ENCODE results near the gene GPR173. TPM values are rescaled to one million over a fixed set of nuclear protein-coding genes. Genes with fewer than 3 reads are reported as not detected.

Gene GPR173
- total RNA-seq, 1 experiment from 2014 or later = not detected

DNA sequence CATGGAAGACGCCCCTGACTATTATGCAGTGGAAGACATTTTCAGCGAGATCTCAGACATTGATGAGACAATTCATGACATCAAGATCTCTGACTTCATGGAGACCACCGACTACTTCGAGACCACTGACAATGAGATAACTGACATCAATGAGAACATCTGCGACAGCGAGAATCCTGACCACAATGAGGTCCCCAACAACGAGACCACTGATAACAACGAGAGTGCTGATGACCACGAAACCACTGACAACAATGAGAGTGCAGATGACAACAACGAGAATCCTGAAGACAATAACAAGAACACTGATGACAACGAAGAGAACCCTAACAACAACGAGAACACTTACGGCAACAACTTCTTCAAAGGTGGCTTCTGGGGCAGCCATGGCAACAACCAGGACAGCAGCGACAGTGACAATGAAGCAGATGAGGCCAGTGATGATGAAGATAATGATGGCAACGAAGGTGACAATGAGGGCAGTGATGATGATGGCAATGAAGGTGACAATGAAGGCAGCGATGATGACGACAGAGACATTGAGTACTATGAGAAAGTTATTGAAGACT lies 37.2 kb downstream of the GPR173 start:
- in situ Hi-C loops (cut with HindIII; ENCODE audit: low sequenced_read_pairs) = no loop called here
- DNase-seq (ENCODE audit: low spot score) = no peak

DNA sequence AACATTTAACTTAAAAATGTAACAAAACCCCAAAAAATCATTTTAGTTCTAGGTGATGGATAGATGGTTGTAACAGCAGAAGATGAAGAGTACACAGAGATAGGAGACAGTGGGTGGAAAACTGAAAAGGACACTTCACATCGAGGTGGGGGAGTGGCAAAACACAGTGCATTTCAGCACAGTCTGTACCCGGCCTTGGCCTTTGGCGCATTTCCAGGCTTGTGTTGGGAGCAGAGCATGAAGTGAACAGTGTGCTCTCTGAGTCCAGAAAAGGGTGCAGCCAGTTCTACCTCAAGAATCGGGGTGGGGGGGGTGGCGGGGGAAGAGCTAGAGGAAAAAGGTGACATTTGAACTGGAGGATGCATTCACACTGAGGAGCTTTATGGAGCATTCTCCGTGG lies 37.9 kb downstream of the GPR173 start:
- in situ Hi-C loops (cut with HindIII; ENCODE audit: low sequenced_read_pairs) = no loop called here
- DNase-seq (ENCODE audit: low spot score) = peak; percentile 71

DNA sequence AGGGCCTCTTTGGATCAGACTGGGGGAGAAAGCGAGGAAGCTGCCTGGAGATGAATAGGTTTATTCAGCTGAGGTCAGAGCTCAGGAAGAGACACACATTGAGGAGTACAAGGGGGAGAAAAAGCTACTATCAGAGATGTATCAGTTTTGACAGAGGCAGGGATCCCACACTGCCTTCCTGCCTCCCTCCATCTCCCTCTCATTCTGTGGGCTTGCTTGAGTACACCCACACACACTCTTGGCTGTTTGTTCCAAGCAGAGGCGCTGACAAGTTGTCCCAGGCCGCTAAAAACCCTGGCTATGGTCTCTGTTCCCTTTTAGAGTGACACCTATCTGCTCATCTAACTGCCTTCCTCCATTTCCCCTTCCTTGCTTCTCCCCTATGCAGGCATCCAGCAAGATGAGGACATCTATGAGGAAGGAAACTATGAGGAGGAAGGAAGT lies 38.8 kb downstream of the GPR173 start:
- in situ Hi-C loops (cut with HindIII; ENCODE audit: low sequenced_read_pairs) = no loop called here
- DNase-seq (ENCODE audit: low spot score) = no peak

DNA sequence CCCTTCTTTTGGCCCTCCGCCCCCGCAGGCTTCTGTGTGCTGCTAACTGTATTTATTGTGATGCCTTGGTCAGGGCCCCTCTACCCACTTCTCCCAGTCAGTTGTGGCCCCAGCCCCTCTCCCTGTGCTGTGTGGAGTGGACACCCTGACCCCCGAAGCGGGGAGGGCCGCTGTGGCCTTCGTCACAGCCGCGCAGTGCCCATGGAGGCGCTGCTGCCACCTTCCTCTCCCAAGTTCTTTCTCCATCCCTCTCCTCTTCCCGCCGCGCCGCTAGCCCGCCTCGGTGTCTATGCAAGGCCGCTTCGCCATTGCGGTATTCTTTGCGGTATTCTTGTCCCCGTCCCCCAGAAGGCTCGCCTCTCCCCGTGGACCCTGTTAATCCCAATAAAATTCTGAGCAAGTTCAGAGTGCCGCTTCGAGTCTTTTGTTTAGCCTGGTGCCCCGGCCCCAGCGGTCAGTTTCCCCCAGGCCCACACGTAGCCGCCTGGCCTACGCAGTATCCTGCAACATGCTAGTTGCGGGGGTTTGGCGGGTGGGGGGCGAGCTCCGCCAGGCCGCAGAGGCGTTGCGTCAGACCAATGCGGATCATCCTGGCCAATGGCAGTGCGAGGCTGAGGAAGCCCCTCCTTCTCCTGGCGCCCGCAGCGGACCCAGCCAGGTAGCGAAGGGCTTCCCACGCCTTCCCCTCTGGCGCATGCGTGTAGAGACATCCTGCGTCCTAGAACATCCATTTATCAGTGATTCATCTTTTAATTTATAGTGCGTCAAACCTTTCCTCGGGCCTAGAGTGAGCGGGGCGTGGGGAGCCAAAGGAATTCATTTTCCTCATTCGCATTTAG lies 39.8 kb downstream of the GPR173 start:
- in situ Hi-C loops (cut with HindIII; ENCODE audit: low sequenced_read_pairs) = no loop called here
- peak; percentile 93 for DNase-seq (ENCODE audit: low spot score)

DNA sequence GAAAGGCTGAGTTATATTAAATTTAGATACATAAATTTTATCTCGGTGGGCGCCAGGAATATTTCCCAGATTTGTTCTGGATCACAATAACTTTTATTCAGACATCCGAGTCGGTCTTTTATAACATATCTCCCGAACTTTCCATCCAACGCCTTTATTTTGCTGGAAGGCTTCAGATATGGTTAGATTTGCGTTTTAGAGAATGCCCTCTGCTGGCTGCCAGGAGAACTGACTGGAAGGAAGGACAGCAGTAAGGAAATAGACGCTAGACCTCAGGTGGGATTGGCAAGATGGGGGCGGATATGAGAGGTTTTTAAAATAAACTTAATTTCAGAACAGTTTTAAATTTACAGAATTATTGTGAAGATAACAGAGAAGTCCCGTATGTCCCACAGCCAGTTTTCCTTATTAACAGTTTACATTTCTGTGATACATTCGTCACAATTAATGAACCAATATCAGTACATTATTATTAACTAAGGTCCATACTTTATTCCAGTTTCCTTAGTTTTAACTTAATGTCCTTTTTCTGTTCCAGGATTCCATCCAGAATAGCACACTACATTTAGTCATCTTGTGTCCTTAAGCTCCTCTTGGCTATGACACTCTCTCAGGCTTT lies 40.7 kb downstream of the GPR173 start:
- peak; percentile 84 for DNase-seq (ENCODE audit: low spot score)
- in situ Hi-C loops (cut with HindIII; ENCODE audit: low sequenced_read_pairs) = no loop called here

DNA sequence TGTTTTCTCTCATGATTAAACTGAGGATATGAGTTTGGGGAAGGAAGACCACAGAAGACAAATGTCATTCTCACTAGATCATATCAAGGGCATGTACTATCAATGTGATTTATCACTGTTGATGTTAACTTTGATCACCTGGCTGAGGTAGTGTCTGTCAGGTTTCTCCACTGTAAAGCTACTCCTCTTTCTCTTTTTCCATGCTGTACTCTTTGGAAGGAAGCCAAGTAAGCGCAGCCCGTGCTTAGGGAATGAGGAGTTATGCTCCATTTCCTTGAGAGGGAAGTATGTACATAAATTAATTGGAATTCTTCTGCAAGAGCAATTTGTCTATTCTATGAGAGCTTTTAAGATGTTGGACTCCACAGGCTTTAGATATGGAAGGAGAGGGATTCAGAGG lies 41.3 kb downstream of the GPR173 start:
- peak; percentile 1 for DNase-seq (ENCODE audit: low spot score)
- in situ Hi-C loops (cut with HindIII; ENCODE audit: low sequenced_read_pairs) = no loop called here

- in situ Hi-C loops (cut with HindIII; ENCODE audit: low sequenced_read_pairs) = no loop called here
- DNase-seq (ENCODE audit: low spot score) = no peak
Measured at GRCh38 chrX:53091354-53091753, 42.8 kb downstream of the GPR173 start.

- in situ Hi-C loops (cut with HindIII; ENCODE audit: low sequenced_read_pairs) = no loop called here
- DNase-seq (ENCODE audit: low spot score) = peak; percentile 80
Measured at GRCh38 chrX:53093177-53093655, 44.6 kb downstream of the GPR173 start.

- in situ Hi-C loops (cut with HindIII; ENCODE audit: low sequenced_read_pairs) = no loop called here
- DNase-seq (ENCODE audit: low spot score) = peak; percentile 96
Measured at GRCh38 chrX:53093748-53094581, 45.4 kb downstream of the GPR173 start, which contains the start of gene KANTR. Gene KANTR (plus strand): TSS chrX:53094142. CDS start chrX:53124273, 30,131 bp downstream.

DNA sequence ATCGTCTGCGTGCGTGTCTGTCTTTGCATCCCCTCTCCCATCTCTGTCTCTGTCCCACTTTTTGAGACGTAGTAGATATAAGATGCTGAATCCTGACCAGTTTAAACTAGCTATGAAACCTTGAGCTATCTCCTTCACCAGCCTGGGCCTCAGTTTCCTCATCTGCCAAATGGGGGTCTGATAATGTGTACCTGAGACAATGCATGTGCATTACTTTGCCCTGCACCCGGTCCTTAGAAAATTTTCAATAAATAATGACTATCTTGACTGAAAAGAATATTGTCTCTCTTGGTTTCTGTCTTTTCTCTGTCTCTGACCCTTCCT lies 46.0 kb downstream of the GPR173 start:
- DNase-seq (ENCODE audit: low spot score) = no peak
- in situ Hi-C loops (cut with HindIII; ENCODE audit: low sequenced_read_pairs) = no loop called here

GRCh38 chrX:53095796-53096195 lies 47.2 kb downstream of the GPR173 start:
- in situ Hi-C loops (cut with HindIII; ENCODE audit: low sequenced_read_pairs) = no loop called here
- DNase-seq (ENCODE audit: low spot score) = no peak

DNA sequence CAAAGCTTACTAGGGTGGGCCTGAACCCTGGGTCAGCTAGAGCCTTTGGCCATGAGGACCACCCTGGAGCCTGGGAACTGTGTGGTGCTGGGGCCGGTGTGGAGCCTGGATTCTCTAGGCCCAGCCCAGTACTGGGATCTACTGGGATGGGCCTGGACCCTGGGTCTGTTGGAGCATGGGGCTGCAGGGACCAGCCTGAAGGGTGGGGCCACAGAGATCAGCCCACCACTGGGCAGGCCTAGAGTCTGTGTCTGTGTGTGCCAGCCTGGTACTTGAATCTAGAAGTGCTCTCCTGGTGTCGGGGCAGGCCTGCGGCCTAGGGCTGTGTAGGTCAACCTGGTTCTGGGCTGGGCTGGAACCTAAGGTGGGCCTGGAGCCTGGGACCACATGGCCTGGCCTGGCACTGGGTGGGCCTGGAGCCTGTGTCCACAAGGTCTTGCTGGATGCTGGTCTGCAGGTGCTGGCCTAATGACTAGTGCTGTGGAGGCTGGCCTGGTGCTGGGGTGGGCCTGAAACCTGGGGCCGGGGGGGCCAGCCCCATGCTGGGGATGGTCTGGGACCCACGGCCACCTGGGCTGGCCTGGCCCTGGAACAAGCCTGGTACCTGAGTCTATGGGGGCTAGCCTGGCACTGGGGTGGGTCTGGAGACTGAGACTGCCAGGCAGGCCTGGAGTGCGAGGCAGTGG lies 66.4 kb downstream of the GPR173 start:
- in situ Hi-C loops (cut with HindIII; ENCODE audit: low sequenced_read_pairs) = no loop called here
- DNase-seq (ENCODE audit: low spot score) = no peak

- in situ Hi-C loops (cut with HindIII; ENCODE audit: low sequenced_read_pairs) = no loop called here
- no peak for DNase-seq (ENCODE audit: low spot score)
Measured at GRCh38 chrX:53115550-53115874, 66.9 kb downstream of the GPR173 start.

DNA sequence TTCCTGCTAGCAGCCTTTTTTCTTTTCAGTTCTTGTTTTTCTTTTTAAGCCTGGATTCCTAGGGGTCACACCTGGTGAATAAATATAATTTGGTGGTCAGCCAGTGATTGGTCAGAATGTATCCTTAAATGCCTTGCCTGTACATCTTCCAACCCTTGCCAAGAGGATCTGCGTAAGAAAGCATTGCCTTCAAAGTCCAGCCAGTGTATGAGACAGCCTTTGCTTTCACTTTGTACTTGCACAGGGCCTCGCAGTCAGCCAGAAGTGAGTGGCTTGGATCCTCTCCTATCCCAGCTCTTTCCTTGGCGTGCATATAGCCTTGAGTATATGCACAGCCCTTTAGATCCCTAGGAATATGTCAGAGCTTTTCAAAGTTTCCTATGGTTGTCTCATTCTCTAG lies 67.5 kb downstream of the GPR173 start:
- DNase-seq (ENCODE audit: low spot score) = peak; percentile 19
- in situ Hi-C loops (cut with HindIII; ENCODE audit: low sequenced_read_pairs) = no loop called here

DNA sequence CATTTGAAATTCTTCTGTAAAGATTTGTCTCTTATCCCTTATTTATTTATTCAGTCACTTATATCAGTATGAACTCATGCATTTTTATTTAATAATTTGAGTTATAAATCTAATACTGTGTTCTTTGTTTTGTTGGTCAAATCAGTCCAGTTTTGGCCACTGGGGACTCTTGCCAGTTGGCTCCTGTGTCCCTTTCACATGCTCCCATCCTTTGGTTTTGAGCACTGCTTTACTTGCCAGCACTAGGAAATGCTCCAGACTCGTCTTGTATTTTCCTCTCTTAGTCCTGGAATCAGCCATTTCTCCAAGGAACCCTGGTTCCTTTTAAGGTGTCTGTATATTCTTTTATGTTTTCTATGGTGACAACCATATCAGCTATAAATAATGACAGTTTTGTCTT lies 73.4 kb downstream of the GPR173 start:
- in situ Hi-C loops (cut with HindIII; ENCODE audit: low sequenced_read_pairs) = no loop called here
- peak; percentile 68 for DNase-seq (ENCODE audit: low spot score)

DNA sequence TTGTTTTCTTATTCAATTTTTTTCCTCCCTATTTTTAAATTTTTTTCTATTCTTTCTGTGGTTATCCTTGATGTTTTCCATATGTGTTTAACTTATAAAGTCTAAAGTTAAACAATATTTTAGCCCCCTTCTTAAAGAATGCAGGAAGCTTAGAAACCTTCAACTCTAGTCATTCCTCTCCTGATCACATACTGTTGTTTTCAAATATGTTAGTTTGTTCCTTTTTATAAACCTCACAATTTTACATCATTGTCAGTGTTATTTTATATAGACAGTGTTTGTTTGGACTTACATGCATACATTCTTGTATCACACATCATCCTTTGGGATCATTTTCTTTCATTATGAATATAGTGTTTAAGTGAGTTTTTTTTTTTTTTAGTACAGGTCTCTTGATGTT lies 76.9 kb downstream of the GPR173 start:
- in situ Hi-C loops (cut with HindIII; ENCODE audit: low sequenced_read_pairs) = no loop called here
- DNase-seq (ENCODE audit: low spot score) = no peak

DNA sequence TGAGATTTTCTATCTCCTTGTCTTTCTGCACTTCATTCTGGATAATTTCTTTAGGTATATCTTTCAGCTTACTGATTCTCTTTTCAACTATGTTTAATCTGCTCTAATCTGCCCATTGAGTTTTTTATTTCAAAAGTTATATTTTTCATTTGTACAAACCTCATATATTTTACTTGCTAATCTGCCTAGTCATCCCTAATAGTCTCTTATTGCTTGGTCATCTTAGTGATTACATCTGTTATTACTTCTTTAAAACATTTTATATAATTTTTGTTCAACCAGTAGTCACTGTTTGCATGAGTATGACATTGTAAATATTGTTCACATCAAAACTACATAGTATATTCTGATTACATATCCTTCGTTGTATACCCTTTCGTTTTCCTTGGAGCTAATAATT lies 77.8 kb downstream of the GPR173 start:
- no peak for DNase-seq (ENCODE audit: low spot score)
- in situ Hi-C loops (cut with HindIII; ENCODE audit: low sequenced_read_pairs) = no loop called here

GRCh38 chrX:53128097-53128749 lies 79.6 kb downstream of the GPR173 start:
- in situ Hi-C loops (cut with HindIII; ENCODE audit: low sequenced_read_pairs) = no loop called here
- no peak for DNase-seq (ENCODE audit: low spot score)

Data from G401 (cell line).